Activated T-cell treated with anti-CD3 and anti-CD28 coated beads, Interleukin-2, amount 50 U/mL, for 48 hours (primary cell): ENCODE measurements around the gene KANSL1L.
"Not testable (repeated sequence)": the region's sequence is repeated elsewhere in the genome, so short reads cannot be mapped to it uniquely, and the experiment has no call there.

Source experiments
- DNase-seq, 2 experiments: peaks; one replicate each; pipeline ENCODE4 v3.0.0-alpha.2; 2020

The KANSL1L gene, protein sequence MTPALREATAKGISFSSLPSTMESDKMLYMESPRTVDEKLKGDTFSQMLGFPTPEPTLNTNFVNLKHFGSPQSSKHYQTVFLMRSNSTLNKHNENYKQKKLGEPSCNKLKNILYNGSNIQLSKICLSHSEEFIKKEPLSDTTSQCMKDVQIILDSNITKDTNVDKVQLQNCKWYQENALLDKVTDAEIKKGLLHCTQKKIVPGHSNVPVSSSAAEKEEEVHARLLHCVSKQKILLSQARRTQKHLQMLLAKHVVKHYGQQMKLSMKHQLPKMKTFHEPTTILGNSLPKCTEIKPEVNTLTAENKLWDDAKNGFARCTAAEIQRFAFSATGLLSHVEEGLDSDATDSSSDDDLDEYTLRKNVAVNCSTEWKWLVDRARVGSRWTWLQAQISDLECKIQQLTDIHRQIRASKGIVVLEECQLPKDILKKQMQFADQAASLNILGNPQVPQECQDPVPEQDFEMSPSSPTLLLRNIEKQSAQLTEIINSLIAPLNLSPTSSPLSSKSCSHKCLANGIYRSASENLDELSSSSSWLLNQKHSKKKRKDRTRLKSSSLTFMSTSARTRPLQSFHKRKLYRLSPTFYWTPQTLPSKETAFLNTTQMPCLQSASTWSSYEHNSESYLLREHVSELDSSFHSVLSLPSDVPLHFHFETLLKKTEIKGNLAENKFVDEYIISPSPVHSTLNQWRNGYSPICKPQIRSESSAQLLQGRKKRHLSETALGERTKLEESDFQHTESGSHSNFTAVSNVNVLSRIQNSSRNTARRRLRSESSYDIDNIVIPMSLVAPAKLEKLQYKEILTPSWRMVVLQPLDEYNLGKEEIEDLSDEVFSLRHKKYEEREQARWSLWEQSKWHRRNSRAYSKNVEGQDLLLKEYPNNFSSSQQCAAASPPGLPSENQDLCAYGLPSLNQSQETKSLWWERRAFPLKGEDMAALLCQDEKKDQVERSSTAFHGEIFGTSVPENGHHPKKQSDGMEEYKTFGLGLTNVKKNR

GRCh38 chr2:210171309-210172218, at the start of gene KANSL1L:
Gene KANSL1L, minus strand, starts transcription at chr2:210171409. Its CDS starts 16,827 bp downstream, at chr2:210154582.
- peak; percentile 97 to 98 for DNase-seq

- DNase-seq: no peak
Measured at GRCh38 chr2:210215120-210215519, 43.9 kb upstream of the KANSL1L start.

DNA sequence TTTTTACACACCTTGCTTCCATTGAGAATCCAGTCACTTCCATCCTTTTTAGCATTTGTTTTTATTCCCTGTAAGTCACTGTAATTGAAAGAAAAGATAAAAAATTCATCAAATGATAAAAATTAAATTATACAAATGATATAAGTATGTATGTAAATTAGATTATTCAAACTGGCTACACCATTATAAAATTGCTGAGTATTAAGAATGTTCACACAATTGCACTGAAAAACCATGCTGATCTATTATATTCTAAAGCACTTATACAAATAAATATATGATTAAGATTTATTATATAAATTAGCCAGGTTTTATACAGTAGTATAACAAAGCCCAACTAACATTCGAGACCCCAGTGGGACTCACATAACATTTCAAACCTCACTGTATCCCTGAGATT, 39.0 kb upstream of the KANSL1L start:
- no peak for DNase-seq

DNA sequence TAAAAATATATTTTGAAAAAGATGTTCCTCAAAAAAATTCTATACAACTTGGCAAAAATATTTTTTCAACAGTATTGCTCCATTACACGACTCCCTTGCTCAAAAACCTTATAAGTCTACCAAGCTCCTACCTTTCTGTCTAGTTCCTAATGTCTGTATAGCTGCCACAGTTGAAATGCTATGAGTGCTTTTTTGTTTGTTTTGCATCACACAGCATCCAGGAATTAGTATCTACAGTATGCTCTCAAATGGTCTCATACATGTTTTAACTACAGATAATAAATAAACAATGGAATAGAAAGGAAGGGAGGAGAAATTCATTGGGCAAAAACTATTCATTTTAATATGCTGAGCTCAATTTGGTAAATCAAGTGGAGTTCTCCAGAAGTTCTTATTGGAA, 36.7 kb upstream of the KANSL1L start:
- DNase-seq: no peak

DNA sequence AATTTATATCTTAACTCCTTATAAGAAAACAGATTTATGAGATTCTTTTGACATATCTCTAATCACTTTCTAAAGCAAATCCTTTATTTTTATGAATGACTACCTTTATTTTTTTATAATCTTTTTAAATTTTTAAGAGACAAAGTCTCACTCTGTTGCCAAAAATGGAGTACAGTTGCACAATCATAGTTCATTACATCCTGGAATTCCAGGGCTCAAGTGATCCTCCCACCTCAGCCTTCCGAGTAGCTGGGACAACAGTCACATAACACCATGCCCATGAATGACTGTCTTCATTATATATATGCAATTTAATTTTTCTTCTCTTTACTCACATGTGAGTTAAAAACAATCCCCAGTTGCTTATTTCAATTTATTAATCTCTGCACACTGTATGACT, 32.3 kb upstream of the KANSL1L start:
- no peak for DNase-seq

DNA sequence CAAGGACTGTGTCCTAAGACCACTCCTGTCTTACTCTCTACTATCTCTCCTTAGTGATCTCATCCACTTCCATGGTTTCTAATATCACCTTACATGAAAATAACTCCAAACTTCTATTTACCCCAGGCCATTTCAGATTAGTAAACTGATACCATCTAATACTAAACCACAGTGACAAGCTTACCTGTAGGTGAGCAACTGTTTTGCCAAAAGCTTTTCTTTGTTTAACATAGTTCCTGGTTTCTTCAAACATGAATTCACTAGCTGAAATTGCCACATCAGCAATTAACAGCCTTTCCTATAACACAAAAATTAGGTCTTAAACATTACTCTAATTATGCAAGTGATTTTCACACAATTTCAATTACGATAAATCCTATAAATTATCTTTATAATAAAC, 31.9 kb upstream of the KANSL1L start:
- no peak for DNase-seq

DNA sequence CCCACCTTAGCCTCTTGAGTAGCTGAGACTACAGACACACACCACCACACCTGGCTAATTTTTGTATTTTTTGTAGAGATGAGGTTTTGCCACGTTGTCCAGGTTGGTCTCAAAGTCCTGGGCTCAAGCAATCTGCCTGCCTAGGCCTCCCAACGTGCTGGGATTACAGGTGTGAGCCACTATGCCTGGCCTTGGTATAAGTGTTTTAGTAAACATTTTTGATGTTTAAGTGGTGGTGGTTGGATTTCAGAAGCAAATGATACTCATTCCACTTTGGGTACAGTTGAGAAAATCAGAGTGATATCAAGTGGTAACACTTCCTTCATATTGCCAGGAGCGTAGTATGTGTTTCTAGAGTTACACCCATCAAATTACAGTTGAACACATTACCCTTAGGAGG, 28.6 kb upstream of the KANSL1L start:
- no peak for DNase-seq

DNA sequence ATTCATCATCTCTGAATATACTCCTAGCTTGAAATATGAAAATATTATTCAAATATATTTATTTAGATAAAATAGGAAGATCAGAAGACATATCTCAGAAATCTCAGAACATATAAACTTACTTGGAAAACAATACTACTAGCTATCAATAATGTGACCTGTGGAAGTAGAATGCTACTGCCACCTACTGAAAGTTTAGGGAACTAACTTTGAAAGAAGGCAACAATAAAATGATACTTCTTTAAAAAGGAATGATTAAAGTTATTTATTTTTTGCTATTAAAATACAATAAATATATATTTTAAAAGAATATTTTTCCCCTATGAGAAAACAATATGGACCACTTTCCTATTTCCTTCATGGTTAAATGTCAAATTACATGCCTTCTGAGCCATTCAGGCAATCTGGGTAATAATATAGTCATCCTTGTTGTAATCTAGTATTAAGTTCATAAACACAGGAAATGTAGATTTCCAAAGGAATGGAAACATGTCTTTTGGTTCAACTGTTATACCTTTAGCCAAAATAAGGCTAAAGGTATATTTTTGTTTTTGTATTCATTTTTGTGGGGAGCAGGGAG, 28.1 kb upstream of the KANSL1L start:
- no peak for DNase-seq

GRCh38 chr2:210198326-210198725, 27.1 kb upstream of the KANSL1L start:
- no peak for DNase-seq

GRCh38 chr2:210197720-210198119, 26.5 kb upstream of the KANSL1L start:
- DNase-seq: no peak

DNA sequence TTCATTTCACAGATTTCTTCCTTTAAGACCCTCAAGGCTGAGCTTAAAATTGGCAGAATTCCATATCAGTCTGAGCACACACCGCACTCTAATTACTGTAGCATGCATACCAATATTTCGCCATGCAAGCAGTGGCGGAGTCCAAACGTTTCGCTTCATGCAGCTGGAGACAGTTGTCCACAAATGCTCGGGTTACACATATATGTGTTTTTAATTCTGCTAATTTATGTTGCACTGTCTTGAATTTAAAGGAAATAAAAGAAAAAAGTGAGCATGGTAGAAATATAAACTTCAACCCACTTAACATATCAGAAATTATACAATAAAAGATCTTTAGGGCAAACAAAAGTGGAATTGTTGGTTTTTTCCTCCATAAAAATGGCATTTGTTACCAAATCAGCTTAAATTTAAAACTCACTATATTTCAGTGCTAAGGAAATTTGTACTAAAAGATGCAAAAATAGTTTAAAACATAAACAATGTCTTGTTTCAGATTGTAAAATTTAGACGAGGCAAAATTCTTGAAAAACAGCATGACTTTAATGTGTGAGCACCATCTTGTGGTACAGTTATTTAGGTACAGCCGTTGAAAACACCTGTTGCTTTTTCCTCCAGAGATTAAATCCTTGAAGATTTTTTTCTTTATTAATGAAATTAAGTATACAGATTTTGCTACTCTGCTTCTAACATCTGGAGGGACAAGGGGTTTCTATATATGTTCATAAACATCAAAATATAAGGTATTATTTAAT, 24.1 kb upstream of the KANSL1L start:
- DNase-seq: no peak

DNA sequence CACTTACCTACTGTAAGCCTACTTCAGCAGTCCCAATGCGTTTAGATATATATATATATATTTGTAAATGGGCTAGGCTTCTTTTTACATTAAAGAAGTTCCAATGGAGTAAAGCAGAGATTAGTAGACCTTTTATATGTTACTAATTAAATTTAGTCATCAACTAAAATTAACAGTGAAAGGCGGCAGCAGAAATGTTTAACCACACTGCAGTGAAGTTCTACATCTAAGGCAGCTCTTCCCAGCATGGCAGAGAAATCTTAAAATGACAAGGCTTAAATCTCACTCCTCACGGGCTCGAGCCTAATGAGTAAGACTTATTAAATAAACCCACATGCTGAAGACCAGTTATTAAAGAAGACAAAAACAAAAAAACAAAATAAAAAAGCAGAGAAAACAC, 19.1 kb upstream of the KANSL1L start:
- DNase-seq: no peak

GRCh38 chr2:210189452-210190138, 18.4 kb upstream of the KANSL1L start:
- no peak for DNase-seq

DNA sequence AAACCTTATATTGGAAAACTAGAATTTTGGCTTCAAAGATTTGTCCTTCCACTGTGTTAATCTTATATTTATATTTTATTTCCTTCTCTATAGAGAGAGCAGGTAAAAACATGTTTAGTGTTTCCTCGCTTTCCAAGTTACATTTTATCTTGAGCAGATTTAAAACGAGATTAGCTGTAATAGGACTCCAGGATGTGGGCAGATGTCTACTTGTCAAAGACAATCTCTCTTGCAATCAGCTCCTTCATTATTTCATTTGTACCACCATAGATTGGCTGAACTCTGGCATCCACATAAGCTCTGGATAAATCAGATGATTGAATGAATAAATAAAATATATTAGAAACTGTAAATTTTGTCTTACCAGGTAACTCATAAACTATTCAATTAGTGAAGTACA, 17.5 kb upstream of the KANSL1L start:
- DNase-seq: no peak

GRCh38 chr2:210188190-210188589, 17.0 kb upstream of the KANSL1L start:
- no peak for DNase-seq

GRCh38 chr2:210183936-210184335, 12.7 kb upstream of the KANSL1L start:
- DNase-seq: not testable (repeated sequence)

DNA sequence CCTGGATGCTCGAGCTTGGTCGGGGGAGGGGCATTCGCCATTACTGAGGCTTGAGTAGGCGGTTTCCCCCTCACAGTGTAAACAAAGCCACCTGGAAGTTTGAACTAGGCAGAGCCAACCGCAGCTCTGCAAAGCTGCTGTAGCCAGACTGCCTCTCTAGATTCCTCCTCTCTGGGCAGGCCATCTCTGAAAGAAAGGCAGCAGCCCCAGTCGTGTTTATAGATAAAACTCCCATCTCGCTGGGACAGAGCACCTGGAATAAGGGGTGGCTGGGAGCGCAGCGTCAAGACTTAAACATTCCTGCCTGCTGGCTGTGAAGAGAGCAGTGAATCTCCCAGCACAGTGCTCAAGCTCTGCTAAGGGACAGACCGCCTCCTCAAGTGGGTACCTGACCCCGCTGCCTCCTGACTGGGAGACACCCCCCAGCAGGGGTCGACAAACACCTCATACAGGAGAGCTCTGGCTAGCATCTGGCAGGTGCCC, 10.4 kb upstream of the KANSL1L start:
- peak in 1 of 2 experiments; percentile 26 for DNase-seq

GRCh38 chr2:210181033-210181605, 9.9 kb upstream of the KANSL1L start:
- not testable (repeated sequence) for DNase-seq

GRCh38 chr2:210180477-210180876, 9.3 kb upstream of the KANSL1L start:
- no peak for DNase-seq

- no peak for DNase-seq
Measured at GRCh38 chr2:210179351-210179990, 8.3 kb upstream of the KANSL1L start.
